Fibroblast of pulmonary artery (primary cell): Measurements from ENCODE around the gene PTPRG.

Experiments
- DNase-seq: peaks from one replicate; pipeline ENCODE4 v3.0.0-alpha.2; 2010; ENCODE audit warnings: low read depth
- H3K4me3 ChIP-seq: replicated peaks from 2 replicates; pipeline ENCODE4 v1.5.1; 2011; ENCODE audit warnings: low read depth, mild to moderate bottlenecking, control low read depth, low read length, moderate library complexity
- TF ChIP-seq, protein P1 (sequence below): IDR thresholded peaks from 2 replicates; pipeline ENCODE4 v1.5.1; 2011; ENCODE audit warnings: mild to moderate bottlenecking, control low read depth, low read length, inconsistent platforms; ENCODE audit errors: missing control alignments

PTPRG gene

DNA sequence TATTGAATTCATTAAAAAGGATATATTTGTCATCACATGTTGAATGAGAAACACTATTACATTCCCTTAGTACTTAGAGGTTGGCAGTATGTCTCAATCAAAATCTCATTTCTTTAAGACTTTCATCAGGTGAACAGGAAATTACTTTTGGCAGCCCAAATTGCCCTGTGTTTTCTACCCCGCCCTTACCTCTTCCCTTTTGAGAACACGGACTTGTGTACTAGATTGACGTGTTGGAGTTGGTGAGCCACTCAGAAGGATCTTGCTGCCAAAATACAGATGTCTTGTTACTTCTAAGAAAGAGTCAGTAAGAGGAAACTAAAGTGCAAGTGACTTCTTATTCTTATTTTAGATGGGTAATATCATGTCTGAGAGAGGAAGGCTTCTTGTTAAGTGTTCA is 425.1 kb downstream of the PTPRG start:
- no peak for DNase-seq
- TF ChIP-seq, protein P1, sequence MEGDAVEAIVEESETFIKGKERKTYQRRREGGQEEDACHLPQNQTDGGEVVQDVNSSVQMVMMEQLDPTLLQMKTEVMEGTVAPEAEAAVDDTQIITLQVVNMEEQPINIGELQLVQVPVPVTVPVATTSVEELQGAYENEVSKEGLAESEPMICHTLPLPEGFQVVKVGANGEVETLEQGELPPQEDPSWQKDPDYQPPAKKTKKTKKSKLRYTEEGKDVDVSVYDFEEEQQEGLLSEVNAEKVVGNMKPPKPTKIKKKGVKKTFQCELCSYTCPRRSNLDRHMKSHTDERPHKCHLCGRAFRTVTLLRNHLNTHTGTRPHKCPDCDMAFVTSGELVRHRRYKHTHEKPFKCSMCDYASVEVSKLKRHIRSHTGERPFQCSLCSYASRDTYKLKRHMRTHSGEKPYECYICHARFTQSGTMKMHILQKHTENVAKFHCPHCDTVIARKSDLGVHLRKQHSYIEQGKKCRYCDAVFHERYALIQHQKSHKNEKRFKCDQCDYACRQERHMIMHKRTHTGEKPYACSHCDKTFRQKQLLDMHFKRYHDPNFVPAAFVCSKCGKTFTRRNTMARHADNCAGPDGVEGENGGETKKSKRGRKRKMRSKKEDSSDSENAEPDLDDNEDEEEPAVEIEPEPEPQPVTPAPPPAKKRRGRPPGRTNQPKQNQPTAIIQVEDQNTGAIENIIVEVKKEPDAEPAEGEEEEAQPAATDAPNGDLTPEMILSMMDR = no peak
- H3K4me3 ChIP-seq = no peak overlapping the region

DNA sequence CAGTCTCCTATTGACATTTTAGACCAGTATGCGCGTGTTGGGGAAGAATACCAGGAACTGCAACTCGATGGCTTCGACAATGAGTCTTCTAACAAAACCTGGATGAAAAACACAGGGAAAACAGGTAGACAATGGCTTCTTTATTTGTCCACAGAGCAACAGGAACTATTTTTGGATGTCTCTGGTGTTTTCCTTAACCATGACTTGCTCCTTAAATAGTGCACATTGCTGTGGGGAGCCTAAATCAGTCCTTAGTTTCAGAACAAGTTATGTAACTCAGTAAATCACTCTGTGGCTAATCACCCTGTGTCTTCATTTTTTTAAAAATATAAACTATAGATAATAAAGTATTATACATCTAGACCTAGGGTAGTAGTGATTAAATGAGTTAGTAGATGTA is 428.3 kb downstream of the PTPRG start:
- no peak overlapping the region for H3K4me3 ChIP-seq
- DNase-seq = no peak
- TF ChIP-seq, protein P1 = no peak

DNA sequence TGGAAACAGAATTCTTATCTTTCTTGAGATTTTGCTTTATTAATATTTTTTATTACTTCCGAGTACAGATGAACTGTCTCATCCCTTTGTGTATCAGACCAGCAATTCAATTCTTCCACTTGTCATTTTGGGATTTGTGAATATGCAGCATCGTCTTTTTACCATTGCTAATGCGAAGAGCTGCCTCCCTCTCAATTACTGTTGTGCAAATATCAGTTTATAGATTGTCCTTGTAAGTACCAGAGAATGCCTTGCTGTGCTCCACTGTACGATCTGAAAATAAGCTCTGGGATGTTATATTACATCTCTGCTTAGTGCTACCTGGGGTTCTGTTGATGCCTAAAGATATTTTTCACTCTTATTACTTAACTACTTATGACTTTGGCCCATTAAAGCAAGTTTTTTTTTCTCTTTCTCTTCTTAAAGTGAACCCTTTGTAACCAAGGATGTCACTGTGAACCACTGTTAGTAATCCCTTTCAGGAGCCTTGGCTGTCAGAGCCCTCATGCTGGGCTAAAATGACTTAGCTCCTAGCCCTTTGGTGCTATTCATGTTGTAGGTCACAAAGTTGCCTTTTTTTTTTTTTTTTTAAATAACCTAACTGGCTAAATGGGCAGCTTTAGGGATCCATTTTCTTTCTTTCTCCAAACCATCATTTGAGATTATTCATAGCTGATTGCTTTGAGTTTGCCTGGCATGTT is 429.1 kb downstream of the PTPRG start:
- no peak overlapping the region for H3K4me3 ChIP-seq
- TF ChIP-seq, protein P1 = no peak

DNA sequence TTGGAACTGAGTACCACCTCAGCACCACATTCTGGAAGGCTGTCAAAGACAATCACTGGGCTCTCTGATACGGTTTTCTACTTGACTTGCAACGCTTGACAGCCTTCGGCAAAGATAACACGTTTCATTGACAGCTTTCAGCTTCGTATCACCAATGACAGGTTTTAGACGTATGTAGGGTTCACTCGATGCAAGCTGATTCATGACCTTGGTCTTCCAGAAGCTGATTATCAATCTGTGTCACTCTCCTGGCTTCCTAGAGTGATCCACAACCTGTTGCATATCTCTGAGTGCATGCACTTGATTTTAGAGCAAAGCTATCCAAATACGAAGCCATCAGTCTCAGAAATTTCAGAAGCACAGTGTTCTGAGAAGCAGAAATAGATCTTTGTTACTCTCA is 430.3 kb downstream of the PTPRG start:
- TF ChIP-seq, protein P1 = no peak
- no peak for DNase-seq
- no peak overlapping the region for H3K4me3 ChIP-seq

More for the DNA sequence above, 429.1 kb downstream of the PTPRG start:
- DNase-seq = no peak

DNA sequence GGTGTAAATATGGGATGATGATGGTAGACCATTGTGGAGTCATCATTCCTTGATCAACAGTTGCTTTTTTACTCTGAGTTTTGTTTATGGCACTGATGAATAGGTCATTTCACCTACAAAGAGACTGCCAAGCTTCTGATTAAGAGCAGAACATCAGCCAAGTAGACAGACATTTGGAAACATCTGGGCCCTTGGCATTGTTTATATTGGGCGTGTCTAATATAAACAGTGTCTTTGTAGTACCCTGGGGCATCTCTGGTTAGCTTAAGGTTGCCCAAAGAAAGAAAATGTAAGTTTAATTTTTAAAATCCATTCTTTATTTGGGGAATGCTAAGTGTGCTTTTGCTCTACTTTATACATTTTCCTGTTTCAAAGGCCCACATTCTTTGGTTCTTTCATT is 435.0 kb downstream of the PTPRG start:
- no peak overlapping the region for H3K4me3 ChIP-seq
- TF ChIP-seq, protein P1 = no peak
- DNase-seq = no peak

DNA sequence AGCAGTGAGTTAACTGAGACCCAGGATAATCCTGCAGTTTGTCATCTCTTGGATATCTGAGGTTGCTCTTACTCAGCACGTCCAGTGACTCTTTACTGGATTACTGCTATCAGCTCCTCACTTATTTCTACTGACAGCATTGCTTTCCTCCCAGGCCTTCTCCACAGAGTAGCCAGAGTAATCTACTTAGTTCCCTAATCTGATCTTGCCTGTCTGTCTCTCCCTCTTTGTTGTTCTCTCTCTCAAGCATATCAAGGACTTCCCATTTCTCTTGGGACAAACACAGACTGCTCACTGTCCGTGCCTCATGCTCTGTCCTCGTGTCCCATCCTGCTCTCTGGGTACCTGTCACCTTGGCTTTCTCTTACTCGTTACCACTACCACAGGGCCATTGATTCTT is 435.7 kb downstream of the PTPRG start:
- H3K4me3 ChIP-seq = no peak overlapping the region
- TF ChIP-seq, protein P1 = no peak
- no peak for DNase-seq

DNA sequence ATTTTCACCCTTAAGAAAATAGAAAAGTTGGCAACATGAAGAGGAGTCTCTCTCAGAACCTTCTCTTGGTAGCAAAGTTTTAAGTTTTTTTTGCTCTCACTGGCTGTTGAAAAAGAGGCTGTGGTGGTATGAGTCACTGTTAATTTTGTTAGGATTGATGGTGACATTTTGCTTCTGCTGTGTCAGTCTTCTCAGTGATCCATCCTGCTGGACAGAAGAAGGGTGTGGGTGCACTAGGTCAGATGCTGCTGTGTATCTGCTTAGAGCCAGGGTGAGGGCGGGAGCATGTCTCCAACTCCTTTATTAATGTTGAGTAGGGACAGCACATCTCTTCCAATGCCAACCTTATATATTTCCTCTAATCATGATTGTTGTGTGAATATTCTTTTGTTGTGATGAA is 442.5 kb downstream of the PTPRG start:
- TF ChIP-seq, protein P1 = no peak
- no peak overlapping the region for H3K4me3 ChIP-seq
- no peak for DNase-seq
